PC-3 (cell line): Measurements from ENCODE around the gene IDNK. TPM values are rescaled to one million over a fixed set of nuclear protein-coding genes. Genes with fewer than 3 reads are reported as not detected.

ENCODE experiments used
- ATAC-seq: fragments of 200-7000 bp; cut with Tn5 transposase; 2 replicates; pipeline ENCODE4 v1.9.1; 2020; ENCODE audit warnings: mild to moderate bottlenecking, moderate library complexity
- BruUV-seq: library from RNA; stranded (reverse); fragments of 400-500 nt; replicated peaks from 2 replicates; lab custom pipeline; 2021; lab: Mats Ljungman, UMichigan
- CTCF ChIA-PET: fragments of 300-600 bp; sonication (Branson Sonifier 250); formaldehyde crosslinking; loops from one replicate; lab custom pipeline; 2022; ENCODE audit warnings: antibody characterized with exemption; lab: Charles Lee
- POLR2A ChIA-PET: fragments of 300-600 bp; sonication (Branson Sonifier 250); formaldehyde crosslinking; loops from one replicate; lab custom pipeline; 2022; ENCODE audit warnings: antibody characterized with exemption; ENCODE audit not compliant: unreplicated experiment; lab: Charles Lee
- DNase-seq: peaks from one replicate; pipeline ENCODE4 v3.0.0-alpha.2; 2015
- H2AFZ ChIP-seq: fragments of 300-600 bp; sonication (generic); 2 replicates; pipeline ENCODE4 v1.6.0; 2016; ENCODE audit warnings: antibody characterized with exemption, low read length
- H3F3A ChIP-seq: fragments of 300-600 bp; sonication (generic); one replicate; pipeline ENCODE4 v1.6.0; 2017; ENCODE audit warnings: antibody characterized with exemption, low read length, control low read depth, mild to moderate bottlenecking; ENCODE audit not compliant: unreplicated experiment
- H3K27ac ChIP-seq: fragments of 300-600 bp; sonication (generic); 2 replicates; pipeline ENCODE4 v1.5.1; 2016; ENCODE audit warnings: mild to moderate bottlenecking, low read length
- H3K27me3 ChIP-seq: fragments of 300-600 bp; sonication (generic); 2 replicates; pipeline ENCODE4 v1.6.1; 2016; ENCODE audit warnings: low read length, mixed read lengths
- H3K36me3 ChIP-seq: fragments of 300-600 bp; sonication (generic); 2 replicates; pipeline ENCODE4 v1.6.1; 2016; ENCODE audit warnings: low read depth, mixed run types, low read length, mixed read lengths
- H3K4me1 ChIP-seq: fragments of 300-600 bp; sonication (generic); 2 replicates; pipeline ENCODE4 v1.5.1; 2016; ENCODE audit warnings: low read length; ENCODE audit not compliant: insufficient read depth
- H3K4me2 ChIP-seq: fragments of 300-600 bp; sonication (generic); 2 replicates; pipeline ENCODE4 v1.6.0; 2016; ENCODE audit warnings: low read length
- H3K4me3 ChIP-seq: fragments of 300-600 bp; sonication (generic); 2 replicates; pipeline ENCODE4 v1.5.1; 2016; ENCODE audit warnings: mild to moderate bottlenecking, low read length, mixed read lengths
- H3K79me2 ChIP-seq: fragments of 300-600 bp; sonication (generic); 2 replicates; pipeline ENCODE4 v1.6.1; 2017; ENCODE audit warnings: low read length, mixed read lengths
- H3K9ac ChIP-seq: fragments of 300-600 bp; sonication (generic); 2 replicates; pipeline ENCODE4 v1.6.0; 2016; ENCODE audit warnings: mild to moderate bottlenecking, low read length
- H3K9me2 ChIP-seq: fragments of 300-600 bp; sonication (generic); replicated peaks from 2 replicates; pipeline ENCODE4 v1.6.1; 2016; ENCODE audit warnings: mixed run types, low read length, mixed read lengths
- H3K9me3 ChIP-seq: fragments of 300-600 bp; sonication (generic); 2 replicates; pipeline ENCODE4 v1.6.1; 2016; ENCODE audit warnings: low read length, mixed read lengths
- H4K20me1 ChIP-seq: fragments of 300-600 bp; sonication (generic); 2 replicates; pipeline ENCODE4 v1.6.1; 2016; ENCODE audit warnings: low read length, mixed read lengths
- CTCF ChIP-seq: fragments of 300-600 bp; sonication (generic); conservative IDR thresholded peaks from 2 replicates; pipeline ENCODE4 v1.5.1; 2017; ENCODE audit warnings: antibody characterized with exemption, low read depth, mild to moderate bottlenecking, low read length
- EZH2 ChIP-seq: fragments of 300-600 bp; sonication (generic); IDR thresholded peaks from one replicate; pipeline ENCODE4 v1.6.1; 2017; ENCODE audit warnings: antibody characterized with exemption, mild to moderate bottlenecking, low read length; ENCODE audit not compliant: unreplicated experiment
- EZH2phosphoT487 ChIP-seq: fragments of 300-600 bp; sonication (generic); IDR thresholded peaks from 2 replicates; pipeline ENCODE4 v1.6.1; 2018; ENCODE audit warnings: mild to moderate bottlenecking, antibody characterized with exemption, low read length, borderline replicate concordance
- intact Hi-C: fragments of 100-400 bp; cut with micrococcal nuclease; formaldehyde crosslinking; loops from 2 replicates; pipeline ENCODE4 v1.9.0; 2023
- total RNA-seq: library from RNA; depleted of rRNA; stranded (reverse); fragments of >200 nt; gene quantifications from 2 replicates; pipeline ENCODE4 v1.2.3, GENCODE V29; 2014

IDNK gene
- total RNA-seq, 1 experiment from 2014 or later = 1.4 TPM

GRCh38 chr9:83646500-83647239 lies 23.7 kb downstream of the IDNK start:
- H4K20me1 ChIP-seq = no peaks in the 10 kb centered on the region
- H3F3A ChIP-seq = no peaks in the 10 kb centered on the region
- no peak overlapping the region for H3K4me3 ChIP-seq
- H3K4me2 ChIP-seq = no peak overlapping the region
- ChIA-PET CTCF (no interaction called here), POLR2A (no interaction called here)
- DNase-seq = no peak
- TF ChIP-seq CTCF = no peak
- no peak for TF ChIP-seq EZH2phosphoT487
- no peak for TF ChIP-seq EZH2
- peaks cover 8% of the 10 kb centered on the region; the same call in 1 of the 2 replicates for H3K36me3 ChIP-seq
- no peaks in the 10 kb centered on the region for H3K4me1 ChIP-seq
- H3K27me3 ChIP-seq = no peaks in the 10 kb centered on the region
- no peak overlapping the region for H2AFZ ChIP-seq
- H3K9me3 ChIP-seq = no peaks in the 10 kb centered on the region
- H3K9ac ChIP-seq = no peak overlapping the region
- BruUV-seq = no TSS peak
- H3K27ac ChIP-seq = no peak overlapping the region
- intact Hi-C loops = no loop called here
- H3K9me2 ChIP-seq = no peaks in the 10 kb centered on the region
- H3K79me2 ChIP-seq = no peaks in the 10 kb centered on the region
- ATAC-seq = no peak

- H2AFZ ChIP-seq = no peak overlapping the region
- H3K9ac ChIP-seq = no peak overlapping the region
- no peaks in the 10 kb centered on the region for H3K9me2 ChIP-seq
- H3K27ac ChIP-seq = no peak overlapping the region
- TF ChIP-seq CTCF (peak; percentile 64), EZH2phosphoT487 (no peak), EZH2 (no peak)
- POLR2A ChIA-PET = no interaction called here
- no TSS peak for BruUV-seq
- intact Hi-C loops = loop anchor here (2.0 kb wide), 1 partner anchor 28 kb away; no protein-coding TSS in a partner anchor
- no peak overlapping the region for H3K4me3 ChIP-seq
- H3K36me3 ChIP-seq = peaks cover 20% of the 10 kb centered on the region
- ATAC-seq (peak; percentile 53), DNase-seq (peak; percentile 41)
- H3K79me2 ChIP-seq = no peaks in the 10 kb centered on the region
- no peaks in the 10 kb centered on the region for H3K9me3 ChIP-seq
- H3K27me3 ChIP-seq = no peaks in the 10 kb centered on the region
- no peak overlapping the region for H3K4me2 ChIP-seq
- H4K20me1 ChIP-seq = no peaks in the 10 kb centered on the region
- CTCF ChIA-PET = no interaction called here
- H3K4me1 ChIP-seq = no peaks in the 10 kb centered on the region
- no peaks in the 10 kb centered on the region for H3F3A ChIP-seq
Measured at GRCh38 chr9:83649080-83649479, 26.1 kb downstream of the IDNK start.

GRCh38 chr9:83649515-83649914 lies 26.6 kb downstream of the IDNK start:
- H3K9ac ChIP-seq = no peak overlapping the region
- H3F3A ChIP-seq = no peaks in the 10 kb centered on the region
- H3K9me2 ChIP-seq = no peaks in the 10 kb centered on the region
- CTCF ChIA-PET = no interaction called here
- no peak overlapping the region for H2AFZ ChIP-seq
- TF ChIP-seq EZH2phosphoT487 = no peak
- no peak for TF ChIP-seq EZH2
- no peak for TF ChIP-seq CTCF
- POLR2A ChIA-PET = no interaction called here
- ATAC-seq = no peak; the same call in 1 of the 2 replicates
- H3K9me3 ChIP-seq = no peaks in the 10 kb centered on the region
- H3K4me1 ChIP-seq = no peaks in the 10 kb centered on the region
- no peaks in the 10 kb centered on the region for H3K79me2 ChIP-seq
- no peak for DNase-seq
- H3K27me3 ChIP-seq = no peaks in the 10 kb centered on the region
- no peaks in the 10 kb centered on the region for H4K20me1 ChIP-seq
- no TSS peak for BruUV-seq
- H3K27ac ChIP-seq = no peak overlapping the region
- intact Hi-C loops = loop anchor here (2.0 kb wide), 1 partner anchor 29 kb away; no protein-coding TSS in a partner anchor
- no peak overlapping the region for H3K4me3 ChIP-seq
- peaks cover 20% of the 10 kb centered on the region for H3K36me3 ChIP-seq
- no peak overlapping the region for H3K4me2 ChIP-seq
